HL-60 (cell line): Measurements from ENCODE around the gene LIPG.

ENCODE experiments used
- CTCF ChIP-seq: IDR thresholded peaks from one replicate; pipeline ENCODE4 v1.5.1; 2011; ENCODE audit warnings: low read length, control low read depth, inconsistent platforms; ENCODE audit not compliant: insufficient read depth
- GABPA ChIP-seq: IDR thresholded peaks from 2 replicates; pipeline ENCODE4 v1.6.1; 2012; ENCODE audit warnings: low read depth
- POLR2AphosphoS5 ChIP-seq: IDR thresholded peaks from 2 replicates; pipeline ENCODE4 v1.6.1; 2012; ENCODE audit warnings: low read depth

- TF ChIP-seq CTCF (no peak), POLR2AphosphoS5 (no peak), GABPA (no peak)
These were observed 66.3 kb downstream of the LIPG start for GRCh38 chr18:49628119-49628518.
